Upper lobe of right lung (tissue), 1 donor: ENCODE data around the gene ZBTB46. TPM values are rescaled to one million over a fixed set of nuclear protein-coding genes. Genes with fewer than 3 reads are reported as not detected.

Experiments
- ATAC-seq: fragments of 200-7000 bp; cut with Tn5 transposase; one replicate; pipeline ENCODE4 v1.9.1; 2020; ENCODE audit warnings: mild to moderate bottlenecking, moderate library complexity
- DNase-seq: peaks from one replicate; pipeline ENCODE4 v3.0.0-alpha.2; 2020
- H3K27ac ChIP-seq: fragments of 200-600 bp; one replicate; pipeline ENCODE4 v1.8.0; 2022
- H3K27me3 ChIP-seq: fragments of 200-600 bp; one replicate; pipeline ENCODE4 v1.8.0; 2022; ENCODE audit warnings: mild to moderate bottlenecking
- H3K36me3 ChIP-seq: fragments of 200-600 bp; one replicate; pipeline ENCODE4 v1.8.0; 2022
- H3K4me1 ChIP-seq: fragments of 200-600 bp; one replicate; pipeline ENCODE4 v1.8.0; 2022
- H3K4me3 ChIP-seq: fragments of 200-600 bp; one replicate; pipeline ENCODE4 v1.8.0; 2022; ENCODE audit warnings: mild to moderate bottlenecking
- H3K9me3 ChIP-seq: fragments of 200-600 bp; one replicate; pipeline ENCODE4 v1.8.0; 2022
- intact Hi-C: fragments of 100-400 bp; cut with DNase I; formaldehyde crosslinking; loops from one replicate; pipeline ENCODE4 v1.11.0; 2022
- total RNA-seq: library from RNA; stranded (reverse); fragmentation: NEBNext Ultra II Directional; extraction: Animal tissue kit (Norgen Biotek cat#: 25700); gene quantifications from one replicate; pipeline ENCODE4 v1.2.1, GENCODE V29; 2021
- TF ChIP-seq, protein P1 (sequence below): fragments of 200-600 bp; IDR thresholded peaks from one replicate; pipeline ENCODE4 v1.8.0; 2022; ENCODE audit warnings: antibody characterized with exemption
- donor health status: DM: no; HTN: yes; CAD: no; lungs with severe emphysema.

The ZBTB46 gene
- total RNA-seq, 1 donor from 2014 or later = 19.7 TPM

GRCh38 chr20:63740070-63740626 lies 90.9 kb downstream of the ZBTB46 start:
- TF ChIP-seq, protein P1, sequence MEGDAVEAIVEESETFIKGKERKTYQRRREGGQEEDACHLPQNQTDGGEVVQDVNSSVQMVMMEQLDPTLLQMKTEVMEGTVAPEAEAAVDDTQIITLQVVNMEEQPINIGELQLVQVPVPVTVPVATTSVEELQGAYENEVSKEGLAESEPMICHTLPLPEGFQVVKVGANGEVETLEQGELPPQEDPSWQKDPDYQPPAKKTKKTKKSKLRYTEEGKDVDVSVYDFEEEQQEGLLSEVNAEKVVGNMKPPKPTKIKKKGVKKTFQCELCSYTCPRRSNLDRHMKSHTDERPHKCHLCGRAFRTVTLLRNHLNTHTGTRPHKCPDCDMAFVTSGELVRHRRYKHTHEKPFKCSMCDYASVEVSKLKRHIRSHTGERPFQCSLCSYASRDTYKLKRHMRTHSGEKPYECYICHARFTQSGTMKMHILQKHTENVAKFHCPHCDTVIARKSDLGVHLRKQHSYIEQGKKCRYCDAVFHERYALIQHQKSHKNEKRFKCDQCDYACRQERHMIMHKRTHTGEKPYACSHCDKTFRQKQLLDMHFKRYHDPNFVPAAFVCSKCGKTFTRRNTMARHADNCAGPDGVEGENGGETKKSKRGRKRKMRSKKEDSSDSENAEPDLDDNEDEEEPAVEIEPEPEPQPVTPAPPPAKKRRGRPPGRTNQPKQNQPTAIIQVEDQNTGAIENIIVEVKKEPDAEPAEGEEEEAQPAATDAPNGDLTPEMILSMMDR = no peak
- Histone ChIP-seq H3K4me1 (peaks cover 30% of the 10 kb centered on the region), H3K36me3 (peaks cover 36% of the 10 kb centered on the region), H3K9me3 (no peaks in the 10 kb centered on the region), H3K27ac (peak overlapping the region; percentile 86), H3K27me3 (no peaks in the 10 kb centered on the region), H3K4me3 (peak overlapping the region; percentile 63)
- ATAC-seq = peak; percentile 32
- peak; percentile 82 for DNase-seq
- intact Hi-C loops = no loop called here

DNA sequence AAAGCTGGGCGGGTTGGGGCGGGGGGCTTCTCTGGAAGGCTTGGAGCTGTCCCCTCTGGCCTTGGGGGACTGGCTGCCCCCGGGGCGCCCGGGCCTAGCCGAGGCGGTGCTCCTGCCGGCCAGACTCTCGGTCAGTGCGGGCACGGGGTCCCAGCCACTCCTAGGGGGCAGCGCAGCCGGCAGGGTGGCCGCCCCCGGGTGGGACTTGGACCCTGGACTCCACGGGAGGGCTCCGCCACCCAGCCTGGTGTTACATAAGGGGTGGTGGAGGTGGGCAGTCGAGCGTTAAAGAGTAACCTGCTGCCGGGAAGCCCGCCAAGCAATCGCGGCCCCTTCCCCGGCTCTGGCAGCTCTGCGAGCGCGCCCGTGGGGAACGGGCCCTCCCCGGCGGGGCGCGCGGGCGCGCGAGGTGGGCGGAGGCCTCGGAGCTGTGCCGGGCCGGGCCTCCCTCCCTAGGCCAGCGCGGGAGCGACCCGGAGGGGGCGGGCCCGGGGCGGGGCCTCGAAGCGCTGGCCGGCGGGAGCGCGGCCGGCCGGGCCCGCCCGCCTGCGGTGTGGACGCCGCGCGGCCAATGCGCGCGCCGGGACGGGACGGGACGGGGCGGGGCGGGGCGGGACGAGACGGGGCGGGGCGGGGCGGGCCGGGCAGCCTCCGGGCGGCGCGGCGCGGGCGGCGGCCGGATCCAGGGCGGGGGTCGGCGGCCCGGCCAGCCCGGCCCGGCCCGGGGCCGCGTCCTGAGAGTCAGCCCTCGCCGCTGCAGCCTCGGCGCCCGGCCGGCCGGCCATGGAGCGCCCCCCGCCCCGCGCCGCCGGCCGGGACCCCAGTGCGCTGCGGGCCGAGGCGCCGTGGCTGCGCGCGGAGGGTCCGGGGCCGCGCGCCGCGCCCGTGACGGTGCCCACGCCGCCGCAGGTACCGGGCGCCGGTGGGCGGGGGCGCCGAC lies 91.7 kb downstream of the ZBTB46 start, which contains the start of gene SLC2A4RG:
TSS of gene SLC2A4RG (plus strand) at position 647 of the 940 bp plus-strand sequence. CDS start at position 784, 137 bp downstream.
- H3K27ac ChIP-seq = peak within 1 kb of the TSS; percentile 86
- H3K4me1 ChIP-seq = peaks cover 30% of the 10 kb centered on the region
- TF ChIP-seq, protein P1 = no peak
- H3K27me3 ChIP-seq = no peaks in the 10 kb centered on the region
- H3K9me3 ChIP-seq = no peaks in the 10 kb centered on the region
- H3K4me3 ChIP-seq = peak within 1 kb of the TSS; percentile 63
- peak; percentile 81 for ATAC-seq
- intact Hi-C loops = no loop called here
- peak; percentile 92 for DNase-seq
- H3K36me3 ChIP-seq = peaks cover 43% of the 10 kb centered on the region

- peak; percentile 37 for ATAC-seq
- H3K27me3 ChIP-seq = no peaks in the 10 kb centered on the region
- peaks cover 46% of the 10 kb centered on the region for H3K36me3 ChIP-seq
- intact Hi-C loops = no loop called here
- H3K4me1 ChIP-seq = peaks cover 30% of the 10 kb centered on the region
- TF ChIP-seq, protein P1 = no peak
- H3K4me3 ChIP-seq = peak overlapping the region; percentile 61
- DNase-seq = peak; percentile 89
- no peaks in the 10 kb centered on the region for H3K9me3 ChIP-seq
- H3K27ac ChIP-seq = peak overlapping the region; percentile 77
Measured at GRCh38 chr20:63738687-63739129, 92.4 kb downstream of the ZBTB46 start.

GRCh38 chr20:63737945-63738686 lies 92.9 kb downstream of the ZBTB46 start:
- H3K9me3 ChIP-seq = no peaks in the 10 kb centered on the region
- ATAC-seq = no peak
- intact Hi-C loops = no loop called here
- peak overlapping the region; percentile 61 for H3K4me3 ChIP-seq
- H3K27ac ChIP-seq = peak overlapping the region; percentile 77
- TF ChIP-seq, protein P1 = no peak
- peaks cover 43% of the 10 kb centered on the region for H3K36me3 ChIP-seq
- H3K4me1 ChIP-seq = peaks cover 30% of the 10 kb centered on the region
- H3K27me3 ChIP-seq = no peaks in the 10 kb centered on the region
- DNase-seq = peak; percentile 69

DNA sequence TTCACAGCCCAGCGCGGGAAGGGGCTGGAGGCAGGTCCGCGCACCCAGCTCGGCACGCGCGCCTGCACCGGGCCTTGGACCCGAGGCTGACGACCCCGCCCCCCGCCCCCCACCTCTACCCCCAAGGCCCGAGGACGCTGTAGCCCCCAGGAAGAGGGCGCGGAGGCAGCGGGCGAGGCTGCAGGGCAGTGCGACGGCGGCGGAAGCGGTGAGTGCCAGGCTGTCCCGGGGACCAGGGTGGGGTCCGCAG lies 93.4 kb downstream of the ZBTB46 start:
- TF ChIP-seq, protein P1 = no peak
- Histone ChIP-seq H3K9me3 (no peaks in the 10 kb centered on the region), H3K4me1 (peaks cover 30% of the 10 kb centered on the region), H3K27ac (peak overlapping the region; percentile 30), H3K36me3 (peaks cover 38% of the 10 kb centered on the region), H3K27me3 (no peaks in the 10 kb centered on the region), H3K4me3 (peak overlapping the region; percentile 61)
- ATAC-seq (no peak), DNase-seq (no peak)
- intact Hi-C loops = no loop called here
